Activated CD8-positive, alpha-beta memory T cell treated with anti-CD3 and anti-CD28 coated beads for 24 hours (primary cell): ENCODE results near the gene SH3TC2.

Experiments
- DNase-seq: peaks from one replicate; pipeline ENCODE4 v3.0.0-alpha.2; 2020

The SH3TC2 gene

GRCh38 chr5:148966938-148967337, 95.9 kb downstream of the SH3TC2 start:
- no peak for DNase-seq

GRCh38 chr5:148966348-148966747, 96.5 kb downstream of the SH3TC2 start:
- no peak for DNase-seq

- no peak for DNase-seq
These were observed 97.2 kb downstream of the SH3TC2 start for GRCh38 chr5:148965511-148966265.

GRCh38 chr5:148963664-148964063, 99.2 kb downstream of the SH3TC2 start:
- no peak for DNase-seq

- no peak for DNase-seq
These were observed 100.0 kb downstream of the SH3TC2 start for GRCh38 chr5:148962761-148963324.

- DNase-seq, result no peak
These were observed 100.7 kb downstream of the SH3TC2 start for GRCh38 chr5:148962200-148962550.

- DNase-seq, result no peak
These were observed 101.3 kb downstream of the SH3TC2 start for GRCh38 chr5:148961261-148962199.

- no peak for DNase-seq
These were observed 102.6 kb downstream of the SH3TC2 start for GRCh38 chr5:148960070-148960769.

GRCh38 chr5:148957591-148958202, 105.2 kb downstream of the SH3TC2 start:
- DNase-seq, result peak; percentile 76

- no peak for DNase-seq
These were observed 106.1 kb downstream of the SH3TC2 start for GRCh38 chr5:148956477-148957385.
